DMS153 treated with DMSO at 0.1 percent for 48 hours (cell line): Measurements from ENCODE around the gene B3GALNT2.

Source experiments
- DNase-seq: peaks from one replicate; lab custom pipeline; 2025; ENCODE audit not compliant: unreplicated experiment; lab: John Stamatoyannopoulos, UW

The B3GALNT2 gene

GRCh38 chr1:235455823-235456222, 48.4 kb downstream of the B3GALNT2 start:
- no peak for DNase-seq

DNA sequence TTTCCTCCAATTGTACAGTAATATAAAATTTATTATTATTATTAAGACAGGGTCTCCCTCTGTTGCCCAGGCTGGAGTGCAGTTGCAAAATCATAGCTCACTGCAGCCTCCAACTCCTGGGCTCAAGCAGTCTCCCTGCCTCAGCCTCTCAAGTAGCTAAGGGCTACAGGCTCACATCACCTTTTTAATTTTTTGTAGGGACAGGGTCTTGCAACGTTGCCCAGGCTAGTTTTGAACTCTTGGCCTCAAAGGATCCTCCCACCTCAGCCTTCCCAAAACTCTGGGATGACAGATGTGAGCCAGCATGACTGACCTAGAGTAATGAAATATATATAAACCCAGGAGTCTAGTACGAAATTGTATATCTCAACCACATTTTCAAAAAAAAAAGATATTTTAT, 49.2 kb downstream of the B3GALNT2 start:
- DNase-seq, result no peak

GRCh38 chr1:235454021-235454420, 50.2 kb downstream of the B3GALNT2 start:
- no peak for DNase-seq

DNA sequence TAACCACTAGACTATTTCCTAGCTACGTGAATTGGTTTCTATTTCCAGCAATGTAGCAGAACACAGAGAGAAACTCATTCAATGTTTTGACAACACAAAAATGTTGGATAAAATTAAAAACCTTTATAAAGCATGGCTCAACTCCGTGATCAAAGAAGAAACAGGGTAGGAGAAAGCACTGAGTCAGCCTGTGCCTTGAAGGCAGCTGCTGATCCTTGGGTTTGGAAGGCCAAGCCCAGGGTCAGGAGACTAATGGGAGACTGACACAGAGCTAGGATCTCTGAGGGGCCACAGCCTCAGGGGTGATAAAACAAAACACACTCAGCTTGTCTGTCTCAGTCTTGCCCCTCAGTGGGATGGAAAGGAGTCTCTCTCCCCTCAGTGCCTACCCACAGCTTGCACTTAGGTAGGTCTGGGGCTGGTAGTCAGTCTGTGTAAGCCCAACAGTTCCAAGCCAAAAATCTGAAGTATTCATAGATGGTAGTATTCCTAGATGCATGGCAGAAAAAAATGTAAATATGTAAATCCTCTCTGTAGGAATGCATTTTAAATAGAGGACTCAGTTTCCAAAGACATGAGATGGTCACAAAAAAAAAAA, 53.3 kb downstream of the B3GALNT2 start:
- no peak for DNase-seq

- no peak for DNase-seq
These were observed 53.8 kb downstream of the B3GALNT2 start for GRCh38 chr1:235450433-235450832.

GRCh38 chr1:235448616-235449015, 55.6 kb downstream of the B3GALNT2 start:
- DNase-seq, result no peak

DNA sequence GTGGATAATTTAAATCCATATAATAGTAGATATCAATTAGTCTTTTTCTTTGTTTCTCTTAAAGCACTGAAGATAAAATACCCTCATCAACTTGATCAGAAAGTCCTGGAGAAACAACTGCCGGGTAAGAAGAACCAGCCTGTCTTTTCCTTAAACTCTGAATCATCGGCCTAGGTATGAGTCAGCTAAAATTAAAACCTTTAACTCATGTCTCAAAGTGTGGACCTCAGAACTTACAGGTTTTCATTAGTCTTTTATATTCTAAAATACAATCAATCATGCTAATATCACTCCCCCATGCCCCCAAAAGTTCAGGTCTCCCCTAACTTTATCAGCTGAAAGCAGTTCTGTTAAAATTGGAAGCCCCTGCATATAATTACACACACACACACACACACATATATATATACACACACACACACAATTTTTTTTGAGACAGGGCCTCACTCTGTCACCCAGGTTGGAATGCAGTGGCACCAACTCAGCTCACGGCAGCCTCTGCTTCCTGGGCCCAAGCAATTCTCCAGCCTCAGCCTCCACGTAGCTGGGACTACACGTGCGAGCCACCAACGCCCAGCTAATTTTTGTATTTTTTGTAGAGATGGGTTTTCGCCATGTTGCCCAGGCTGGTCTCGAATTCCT, 61.3 kb downstream of the B3GALNT2 start:
- no peak for DNase-seq

- no peak for DNase-seq
These were observed 63.0 kb downstream of the B3GALNT2 start for GRCh38 chr1:235441159-235441685.

GRCh38 chr1:235434001-235434400, 70.3 kb downstream of the B3GALNT2 start:
- DNase-seq, result no peak

DNA sequence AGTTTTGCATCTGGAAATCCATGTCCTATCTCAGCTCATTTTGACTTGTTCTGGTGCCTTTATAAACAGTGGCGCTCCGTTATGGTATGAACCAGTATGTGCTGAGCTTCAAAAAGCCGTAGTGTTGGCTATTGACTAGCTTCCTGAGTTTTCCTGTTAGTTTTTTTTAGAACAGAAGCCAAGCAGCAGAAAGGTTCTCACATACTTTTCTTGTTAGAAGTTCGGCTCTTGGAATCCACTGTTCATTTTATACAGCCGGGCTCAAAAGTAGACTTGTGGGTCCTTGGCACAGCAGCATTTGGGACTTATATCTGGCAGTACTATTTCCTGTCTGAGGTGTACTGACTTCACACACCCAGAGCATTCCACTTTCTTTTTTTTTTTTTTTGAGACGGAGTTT, 73.3 kb downstream of the B3GALNT2 start:
- no peak for DNase-seq

DNA sequence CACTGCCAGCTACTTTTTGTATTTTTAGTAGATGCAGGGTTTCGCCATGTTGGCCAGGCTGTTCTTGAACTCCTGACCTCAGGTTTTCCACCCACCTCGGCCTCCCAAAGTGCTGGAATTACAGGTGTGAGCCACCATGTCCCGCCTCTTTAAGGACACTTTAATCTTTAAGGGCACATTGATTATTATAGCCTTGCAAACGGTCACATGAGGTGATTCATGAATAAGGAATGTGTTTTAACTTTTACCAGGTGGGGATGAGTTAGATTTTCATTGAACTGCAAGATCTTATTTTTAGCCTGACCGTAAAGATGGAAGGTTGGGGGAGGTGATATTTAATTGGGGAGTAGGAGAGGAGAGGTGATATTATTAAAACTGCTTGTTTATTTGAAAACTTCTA, 75.1 kb downstream of the B3GALNT2 start:
- DNase-seq, result no peak

- DNase-seq, result no peak
These were observed 76.8 kb downstream of the B3GALNT2 start for GRCh38 chr1:235427447-235427846.

- DNase-seq, result no peak
These were observed 77.6 kb downstream of the B3GALNT2 start for GRCh38 chr1:235426680-235427079.

DNA sequence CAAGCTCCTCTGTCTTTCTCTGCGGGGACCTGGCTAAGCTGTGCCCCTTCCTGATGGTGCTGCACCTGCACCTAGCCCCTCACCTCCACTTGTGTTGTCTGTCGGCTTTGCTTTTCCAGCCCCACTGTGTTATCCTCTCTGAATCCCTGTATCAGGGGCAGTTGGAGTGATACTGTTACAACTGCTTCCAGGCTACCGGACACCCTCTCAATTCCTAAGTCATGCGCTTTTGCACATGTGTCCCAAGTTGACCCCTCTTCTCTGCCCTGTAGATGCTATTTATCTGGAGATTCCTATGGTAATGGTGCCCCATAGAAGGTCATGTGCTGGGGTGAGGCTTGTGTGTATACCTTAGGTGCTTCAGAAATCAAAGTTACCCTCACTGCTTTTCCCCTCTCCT, 78.1 kb downstream of the B3GALNT2 start:
- DNase-seq, result no peak

GRCh38 chr1:235425357-235425756, 78.9 kb downstream of the B3GALNT2 start:
- no peak for DNase-seq

GRCh38 chr1:235424092-235424491, 80.2 kb downstream of the B3GALNT2 start:
- no peak for DNase-seq

DNA sequence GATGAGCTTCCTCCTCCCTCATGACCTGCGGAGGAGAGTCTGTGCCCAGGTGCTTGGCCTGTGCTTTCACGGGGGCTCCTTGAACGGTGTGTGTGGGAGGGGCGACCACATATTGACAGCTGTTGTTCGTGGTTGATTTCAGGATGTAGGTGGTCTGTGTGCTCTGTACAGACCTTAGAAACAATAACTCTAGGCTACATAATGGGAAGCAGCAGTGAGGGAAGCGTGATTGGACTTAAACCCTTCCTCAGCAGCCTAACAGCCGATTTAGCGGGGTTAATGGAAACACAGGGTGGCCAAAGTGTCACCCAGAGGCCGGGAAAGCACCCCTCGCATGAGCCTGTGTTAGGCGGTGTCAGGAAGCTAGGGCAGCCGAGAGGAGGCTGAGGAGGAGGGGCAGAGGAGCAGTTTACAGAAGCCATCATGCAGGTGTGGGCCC, 81.0 kb downstream of the B3GALNT2 start:
- no peak for DNase-seq

DNA sequence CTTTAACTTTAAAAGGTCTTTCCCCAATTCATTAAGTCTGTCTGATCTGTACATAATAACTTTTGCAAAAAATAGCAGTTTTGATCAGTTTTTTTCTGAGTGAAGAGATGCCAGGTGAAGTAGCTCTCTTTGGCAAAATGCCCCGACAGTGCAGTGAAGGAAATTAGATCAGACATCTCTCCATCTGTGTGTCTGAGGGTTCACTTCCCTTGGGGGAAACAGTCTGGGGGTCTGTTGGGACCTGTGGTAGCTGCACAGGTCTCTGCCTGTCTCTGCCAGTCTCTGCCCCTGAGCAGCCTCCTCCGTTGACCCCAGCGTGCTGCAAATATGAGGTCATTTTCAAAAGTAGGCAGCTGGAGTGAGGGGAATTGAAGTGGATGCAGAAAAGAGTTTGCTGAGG, 82.5 kb downstream of the B3GALNT2 start:
- DNase-seq, result no peak

GRCh38 chr1:235417086-235417697, 87.1 kb downstream of the B3GALNT2 start:
- no peak for DNase-seq

GRCh38 chr1:235416662-235417049, 87.6 kb downstream of the B3GALNT2 start:
- DNase-seq, result no peak

DNA sequence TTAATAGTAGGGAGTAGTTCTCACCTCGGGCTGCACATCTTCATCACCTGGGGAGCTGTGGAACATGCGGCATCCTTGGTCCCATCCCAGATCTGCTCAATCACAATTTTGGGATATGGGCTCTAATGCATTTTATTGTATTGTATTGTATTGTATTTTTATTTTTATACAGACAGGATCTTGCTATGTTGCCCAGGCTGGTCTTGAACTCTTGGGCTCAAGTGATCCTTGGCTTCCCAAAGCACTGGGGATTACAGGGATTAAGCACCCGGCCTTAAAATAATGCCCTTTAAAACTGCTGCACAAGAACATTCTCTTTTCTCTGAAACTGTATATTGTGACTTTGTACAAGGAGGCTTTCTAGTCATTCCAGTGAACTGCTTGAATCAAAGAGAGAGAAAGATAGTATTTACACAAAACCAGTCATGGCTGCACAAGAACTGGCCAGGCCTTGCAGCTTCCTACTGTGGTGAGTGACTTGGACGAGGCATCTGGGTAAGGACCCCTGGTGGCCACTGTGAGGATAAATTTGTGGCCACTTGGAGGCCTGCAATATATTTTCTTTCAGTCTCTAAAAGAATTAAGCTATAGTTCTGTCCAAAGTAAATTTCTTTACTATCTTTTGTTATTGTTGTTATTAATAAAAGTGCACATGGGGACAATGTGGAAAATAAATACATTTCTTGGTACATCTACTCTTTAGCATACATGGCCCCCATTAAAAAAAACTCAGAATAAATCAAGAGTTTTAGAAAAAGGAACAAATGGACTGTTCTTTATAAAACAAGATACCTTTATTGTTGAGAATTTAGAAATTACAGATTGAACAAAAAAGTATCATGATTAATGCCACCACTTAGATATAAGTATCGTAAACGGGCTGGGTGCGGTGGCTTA, 89.0 kb downstream of the B3GALNT2 start:
- no peak for DNase-seq
